HEK293 (cell line): ENCODE data around the gene GNB1L.

Experiments used
- BCL11A ChIP-seq: fragments of 450-650 bp; formaldehyde crosslinking; IDR thresholded peaks from 2 replicates; pipeline ENCODE4 v1.5.1; 2016; ENCODE audit warnings: low read depth, missing biosample characterization, missing genetic modification characterization
- GFI1B ChIP-seq: fragments of 450-650 bp; formaldehyde crosslinking; IDR thresholded peaks from 2 replicates; pipeline ENCODE4 v1.5.1; 2016; ENCODE audit warnings: missing biosample characterization, missing genetic modification characterization
- KLF9 ChIP-seq: fragments of 450-650 bp; formaldehyde crosslinking; IDR thresholded peaks from 2 replicates; pipeline ENCODE4 v1.5.1; 2016; ENCODE audit warnings: missing biosample characterization, missing genetic modification characterization, low read depth
- TRIM28 ChIP-seq: IDR thresholded peaks from 2 replicates; pipeline ENCODE4 v1.6.1; 2011; ENCODE audit warnings: low read length, control low read depth, borderline replicate concordance
- ZBTB17 ChIP-seq: fragments of 450-650 bp; formaldehyde crosslinking; IDR thresholded peaks from 2 replicates; pipeline ENCODE4 v1.5.1; 2016; ENCODE audit warnings: missing biosample characterization, missing genetic modification characterization
- ZBTB7A ChIP-seq: fragments of 450-650 bp; formaldehyde crosslinking; IDR thresholded peaks from 2 replicates; pipeline ENCODE4 v1.5.1; 2016; ENCODE audit warnings: low read depth, missing biosample characterization, missing genetic modification characterization
- ZBTB8A ChIP-seq: fragments of 450-650 bp; formaldehyde crosslinking; IDR thresholded peaks from 2 replicates; pipeline ENCODE4 v1.5.1; 2016; ENCODE audit warnings: missing biosample characterization, missing genetic modification characterization
- ZFP3 ChIP-seq: fragments of 450-650 bp; formaldehyde crosslinking; IDR thresholded peaks from 2 replicates; pipeline ENCODE4 v1.5.1; 2016; ENCODE audit warnings: low read depth, missing biosample characterization, missing genetic modification characterization
- ZNF174 ChIP-seq: fragments of 450-650 bp; formaldehyde crosslinking; IDR thresholded peaks from 2 replicates; pipeline ENCODE4 v1.5.0; 2017; ENCODE audit warnings: missing biosample characterization, mild to moderate bottlenecking, missing genetic modification characterization
- ZNF302 ChIP-seq: fragments of 450-650 bp; formaldehyde crosslinking; IDR thresholded peaks from 2 replicates; pipeline ENCODE4 v1.5.1; 2016; ENCODE audit warnings: missing biosample characterization, missing genetic modification characterization, low read depth
- ZNF354C ChIP-seq: fragments of 450-650 bp; formaldehyde crosslinking; IDR thresholded peaks from 2 replicates; pipeline ENCODE4 v1.5.1; 2016; ENCODE audit warnings: missing biosample characterization, missing genetic modification characterization, low read depth, borderline replicate concordance
- ZNF404 ChIP-seq: fragments of 450-650 bp; formaldehyde crosslinking; IDR thresholded peaks from 2 replicates; pipeline ENCODE4 v1.5.1; 2017; ENCODE audit warnings: missing biosample characterization, missing genetic modification characterization
- ZNF530 ChIP-seq: fragments of 450-650 bp; formaldehyde crosslinking; IDR thresholded peaks from 2 replicates; pipeline ENCODE4 v1.5.1; 2016; ENCODE audit warnings: low read depth, missing biosample characterization, missing genetic modification characterization
- ZNF549 ChIP-seq: fragments of 450-650 bp; IDR thresholded peaks from 2 replicates; pipeline ENCODE4 v1.5.1; 2018; ENCODE audit warnings: missing biosample characterization, missing genetic modification characterization, mild to moderate bottlenecking, inconsistent platforms, moderate library complexity
- ZNF610 ChIP-seq: fragments of 450-650 bp; formaldehyde crosslinking; IDR thresholded peaks from 2 replicates; pipeline ENCODE4 v1.5.1; 2016; ENCODE audit warnings: missing biosample characterization, missing genetic modification characterization, borderline replicate concordance
- ZNF701 ChIP-seq: fragments of 450-650 bp; formaldehyde crosslinking; IDR thresholded peaks from 2 replicates; pipeline ENCODE4 v1.5.1; 2016; ENCODE audit warnings: missing biosample characterization, missing genetic modification characterization
- ZNF791 ChIP-seq: fragments of 450-650 bp; formaldehyde crosslinking; IDR thresholded peaks from 2 replicates; pipeline ENCODE4 v1.5.1; 2016; ENCODE audit warnings: missing biosample characterization, missing genetic modification characterization
- TF ChIP-seq, protein P1 (sequence below): fragments of 450-650 bp; formaldehyde crosslinking; IDR thresholded peaks from 2 replicates; pipeline ENCODE4 v1.5.1; 2017; ENCODE audit warnings: missing biosample characterization, missing genetic modification characterization
- TF ChIP-seq, protein P2 (sequence below): fragments of 450-650 bp; formaldehyde crosslinking; IDR thresholded peaks from 2 replicates; pipeline ENCODE4 v1.5.1; 2017; ENCODE audit warnings: missing biosample characterization, missing genetic modification characterization
- TF ChIP-seq, protein P3 (sequence below): sonication (generic); formaldehyde crosslinking; IDR thresholded peaks from 2 replicates; pipeline ENCODE4 v1.8.1; 2022; ENCODE audit warnings: mild to moderate bottlenecking, moderate library complexity, missing genetic modification reagents
- TF ChIP-seq, protein P4 (sequence below): fragments of 450-650 bp; formaldehyde crosslinking; IDR thresholded peaks from 2 replicates; pipeline ENCODE4 v1.5.1; 2017; ENCODE audit warnings: missing biosample characterization, mild to moderate bottlenecking, missing genetic modification characterization, moderate library complexity
- TF ChIP-seq, protein P5 (sequence below): fragments of 450-650 bp; formaldehyde crosslinking; IDR thresholded peaks from 2 replicates; pipeline ENCODE4 v1.5.1; 2016; ENCODE audit warnings: missing biosample characterization, missing genetic modification characterization
- TF ChIP-seq, protein P6 (sequence below): fragments of 450-650 bp; formaldehyde crosslinking; IDR thresholded peaks from 2 replicates; pipeline ENCODE4 v1.5.1; 2016; ENCODE audit warnings: missing biosample characterization, missing genetic modification characterization
- TF ChIP-seq, protein P7 (sequence below): IDR thresholded peaks from 2 replicates; pipeline ENCODE4 v1.6.1; 2011; ENCODE audit warnings: mild to moderate bottlenecking, low read depth, low read length, borderline replicate concordance

The GNB1L gene

DNA sequence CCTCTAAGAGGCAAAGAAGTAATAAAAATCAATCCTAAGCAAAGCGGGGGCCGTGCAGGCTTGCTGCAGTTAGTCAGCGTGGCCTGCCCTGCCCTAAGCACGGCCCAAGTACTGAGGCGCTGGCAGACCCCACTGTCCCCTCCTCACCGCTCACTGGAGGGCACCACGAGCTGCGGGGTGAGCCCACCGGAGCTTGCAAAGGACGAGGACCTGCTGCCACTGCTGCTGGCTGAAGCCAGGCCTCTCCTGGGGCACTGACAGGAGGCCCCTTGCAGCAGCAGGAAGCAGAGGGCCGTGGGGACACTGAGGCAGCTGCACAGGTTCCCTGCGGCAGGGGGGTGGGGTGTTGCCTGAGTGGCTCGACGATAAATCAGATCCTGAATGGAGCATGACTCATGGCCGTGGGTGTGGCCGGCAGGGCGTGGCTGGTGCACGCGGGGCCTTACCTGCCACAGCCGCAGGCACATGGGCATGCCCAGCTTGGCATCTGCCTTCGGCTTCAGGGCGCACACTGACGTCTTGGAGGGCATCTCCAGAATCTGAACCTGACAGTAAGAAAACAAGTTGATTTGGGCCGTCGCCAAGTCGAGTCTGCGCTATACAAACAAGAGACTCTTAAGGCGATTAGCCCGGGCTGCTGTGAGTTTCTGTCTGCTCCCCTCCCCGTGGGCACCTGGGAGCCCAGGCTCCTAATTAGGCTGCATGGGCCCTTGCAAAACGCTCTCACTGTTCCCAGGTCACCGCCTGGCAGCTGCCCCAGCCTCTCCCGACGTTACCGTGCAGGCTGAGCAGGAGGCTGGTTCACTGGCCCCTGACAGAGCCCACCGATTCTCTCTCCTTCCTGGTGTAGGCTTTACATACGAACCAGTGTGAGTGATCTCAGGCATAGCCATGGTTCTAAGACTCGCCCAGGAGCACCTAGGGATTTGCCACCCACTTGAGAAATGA lies 48.2 kb downstream of the GNB1L start (continued):
- TF ChIP-seq BCL11A (tag by site-specific recombination), result no peak
- peak; percentile 85 for TF ChIP-seq ZFP3 (tag by site-specific recombination)
- TF ChIP-seq ZNF549 (tag by site-specific recombination), result no peak
- TF ChIP-seq, protein P1, sequence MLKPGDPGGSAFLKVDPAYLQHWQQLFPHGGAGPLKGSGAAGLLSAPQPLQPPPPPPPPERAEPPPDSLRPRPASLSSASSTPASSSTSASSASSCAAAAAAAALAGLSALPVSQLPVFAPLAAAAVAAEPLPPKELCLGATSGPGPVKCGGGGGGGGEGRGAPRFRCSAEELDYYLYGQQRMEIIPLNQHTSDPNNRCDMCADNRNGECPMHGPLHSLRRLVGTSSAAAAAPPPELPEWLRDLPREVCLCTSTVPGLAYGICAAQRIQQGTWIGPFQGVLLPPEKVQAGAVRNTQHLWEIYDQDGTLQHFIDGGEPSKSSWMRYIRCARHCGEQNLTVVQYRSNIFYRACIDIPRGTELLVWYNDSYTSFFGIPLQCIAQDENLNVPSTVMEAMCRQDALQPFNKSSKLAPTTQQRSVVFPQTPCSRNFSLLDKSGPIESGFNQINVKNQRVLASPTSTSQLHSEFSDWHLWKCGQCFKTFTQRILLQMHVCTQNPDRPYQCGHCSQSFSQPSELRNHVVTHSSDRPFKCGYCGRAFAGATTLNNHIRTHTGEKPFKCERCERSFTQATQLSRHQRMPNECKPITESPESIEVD, result no peak
- TF ChIP-seq ZNF354C (tag by site-specific recombination), result no peak
- TF ChIP-seq KLF9 (tag by site-specific recombination), result peak; percentile 99
- TF ChIP-seq, protein P2, sequence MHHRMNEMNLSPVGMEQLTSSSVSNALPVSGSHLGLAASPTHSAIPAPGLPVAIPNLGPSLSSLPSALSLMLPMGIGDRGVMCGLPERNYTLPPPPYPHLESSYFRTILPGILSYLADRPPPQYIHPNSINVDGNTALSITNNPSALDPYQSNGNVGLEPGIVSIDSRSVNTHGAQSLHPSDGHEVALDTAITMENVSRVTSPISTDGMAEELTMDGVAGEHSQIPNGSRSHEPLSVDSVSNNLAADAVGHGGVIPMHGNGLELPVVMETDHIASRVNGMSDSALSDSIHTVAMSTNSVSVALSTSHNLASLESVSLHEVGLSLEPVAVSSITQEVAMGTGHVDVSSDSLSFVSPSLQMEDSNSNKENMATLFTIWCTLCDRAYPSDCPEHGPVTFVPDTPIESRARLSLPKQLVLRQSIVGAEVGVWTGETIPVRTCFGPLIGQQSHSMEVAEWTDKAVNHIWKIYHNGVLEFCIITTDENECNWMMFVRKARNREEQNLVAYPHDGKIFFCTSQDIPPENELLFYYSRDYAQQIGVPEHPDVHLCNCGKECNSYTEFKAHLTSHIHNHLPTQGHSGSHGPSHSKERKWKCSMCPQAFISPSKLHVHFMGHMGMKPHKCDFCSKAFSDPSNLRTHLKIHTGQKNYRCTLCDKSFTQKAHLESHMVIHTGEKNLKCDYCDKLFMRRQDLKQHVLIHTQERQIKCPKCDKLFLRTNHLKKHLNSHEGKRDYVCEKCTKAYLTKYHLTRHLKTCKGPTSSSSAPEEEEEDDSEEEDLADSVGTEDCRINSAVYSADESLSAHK, result no peak
- no peak for TF ChIP-seq ZNF701 (tag by site-specific recombination)
- TF ChIP-seq ZNF302 (tag by site-specific recombination), result no peak
- TF ChIP-seq, protein P3, sequence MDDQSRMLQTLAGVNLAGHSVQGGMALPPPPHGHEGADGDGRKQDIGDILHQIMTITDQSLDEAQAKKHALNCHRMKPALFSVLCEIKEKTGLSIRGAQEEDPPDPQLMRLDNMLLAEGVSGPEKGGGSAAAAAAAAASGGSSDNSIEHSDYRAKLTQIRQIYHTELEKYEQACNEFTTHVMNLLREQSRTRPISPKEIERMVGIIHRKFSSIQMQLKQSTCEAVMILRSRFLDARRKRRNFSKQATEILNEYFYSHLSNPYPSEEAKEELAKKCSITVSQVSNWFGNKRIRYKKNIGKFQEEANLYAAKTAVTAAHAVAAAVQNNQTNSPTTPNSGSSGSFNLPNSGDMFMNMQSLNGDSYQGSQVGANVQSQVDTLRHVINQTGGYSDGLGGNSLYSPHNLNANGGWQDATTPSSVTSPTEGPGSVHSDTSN (CRISPR knock-in tag), result peak; percentile 29; the same call in 1 of the 2 replicates
- TF ChIP-seq, protein P4, sequence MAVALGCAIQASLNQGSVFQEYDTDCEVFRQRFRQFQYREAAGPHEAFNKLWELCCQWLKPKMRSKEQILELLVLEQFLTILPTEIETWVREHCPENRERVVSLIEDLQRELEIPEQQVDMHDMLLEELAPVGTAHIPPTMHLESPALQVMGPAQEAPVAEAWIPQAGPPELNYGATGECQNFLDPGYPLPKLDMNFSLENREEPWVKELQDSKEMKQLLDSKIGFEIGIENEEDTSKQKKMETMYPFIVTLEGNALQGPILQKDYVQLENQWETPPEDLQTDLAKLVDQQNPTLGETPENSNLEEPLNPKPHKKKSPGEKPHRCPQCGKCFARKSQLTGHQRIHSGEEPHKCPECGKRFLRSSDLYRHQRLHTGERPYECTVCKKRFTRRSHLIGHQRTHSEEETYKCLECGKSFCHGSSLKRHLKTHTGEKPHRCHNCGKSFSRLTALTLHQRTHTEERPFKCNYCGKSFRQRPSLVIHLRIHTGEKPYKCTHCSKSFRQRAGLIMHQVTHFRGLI, result no peak
- no peak for TF ChIP-seq TRIM28
- no peak for TF ChIP-seq ZNF530 (tag by site-specific recombination)
- TF ChIP-seq ZNF404 (tag by site-specific recombination), result no peak
- TF ChIP-seq GFI1B (tag by site-specific recombination), result no peak
- TF ChIP-seq, protein P5, sequence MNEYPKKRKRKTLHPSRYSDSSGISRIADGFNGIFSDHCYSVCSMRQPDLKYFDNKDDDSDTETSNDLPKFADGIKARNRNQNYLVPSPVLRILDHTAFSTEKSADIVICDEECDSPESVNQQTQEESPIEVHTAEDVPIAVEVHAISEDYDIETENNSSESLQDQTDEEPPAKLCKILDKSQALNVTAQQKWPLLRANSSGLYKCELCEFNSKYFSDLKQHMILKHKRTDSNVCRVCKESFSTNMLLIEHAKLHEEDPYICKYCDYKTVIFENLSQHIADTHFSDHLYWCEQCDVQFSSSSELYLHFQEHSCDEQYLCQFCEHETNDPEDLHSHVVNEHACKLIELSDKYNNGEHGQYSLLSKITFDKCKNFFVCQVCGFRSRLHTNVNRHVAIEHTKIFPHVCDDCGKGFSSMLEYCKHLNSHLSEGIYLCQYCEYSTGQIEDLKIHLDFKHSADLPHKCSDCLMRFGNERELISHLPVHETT (tag by site-specific recombination), result no peak
- no peak for TF ChIP-seq ZNF791 (tag by site-specific recombination)
- TF ChIP-seq ZBTB8A (tag by site-specific recombination), result 0 out of 2 replicates have a peak, but pooled peaks have one; percentile 60
- no peak for TF ChIP-seq ZNF610 (tag by site-specific recombination)
- TF ChIP-seq, protein P6, sequence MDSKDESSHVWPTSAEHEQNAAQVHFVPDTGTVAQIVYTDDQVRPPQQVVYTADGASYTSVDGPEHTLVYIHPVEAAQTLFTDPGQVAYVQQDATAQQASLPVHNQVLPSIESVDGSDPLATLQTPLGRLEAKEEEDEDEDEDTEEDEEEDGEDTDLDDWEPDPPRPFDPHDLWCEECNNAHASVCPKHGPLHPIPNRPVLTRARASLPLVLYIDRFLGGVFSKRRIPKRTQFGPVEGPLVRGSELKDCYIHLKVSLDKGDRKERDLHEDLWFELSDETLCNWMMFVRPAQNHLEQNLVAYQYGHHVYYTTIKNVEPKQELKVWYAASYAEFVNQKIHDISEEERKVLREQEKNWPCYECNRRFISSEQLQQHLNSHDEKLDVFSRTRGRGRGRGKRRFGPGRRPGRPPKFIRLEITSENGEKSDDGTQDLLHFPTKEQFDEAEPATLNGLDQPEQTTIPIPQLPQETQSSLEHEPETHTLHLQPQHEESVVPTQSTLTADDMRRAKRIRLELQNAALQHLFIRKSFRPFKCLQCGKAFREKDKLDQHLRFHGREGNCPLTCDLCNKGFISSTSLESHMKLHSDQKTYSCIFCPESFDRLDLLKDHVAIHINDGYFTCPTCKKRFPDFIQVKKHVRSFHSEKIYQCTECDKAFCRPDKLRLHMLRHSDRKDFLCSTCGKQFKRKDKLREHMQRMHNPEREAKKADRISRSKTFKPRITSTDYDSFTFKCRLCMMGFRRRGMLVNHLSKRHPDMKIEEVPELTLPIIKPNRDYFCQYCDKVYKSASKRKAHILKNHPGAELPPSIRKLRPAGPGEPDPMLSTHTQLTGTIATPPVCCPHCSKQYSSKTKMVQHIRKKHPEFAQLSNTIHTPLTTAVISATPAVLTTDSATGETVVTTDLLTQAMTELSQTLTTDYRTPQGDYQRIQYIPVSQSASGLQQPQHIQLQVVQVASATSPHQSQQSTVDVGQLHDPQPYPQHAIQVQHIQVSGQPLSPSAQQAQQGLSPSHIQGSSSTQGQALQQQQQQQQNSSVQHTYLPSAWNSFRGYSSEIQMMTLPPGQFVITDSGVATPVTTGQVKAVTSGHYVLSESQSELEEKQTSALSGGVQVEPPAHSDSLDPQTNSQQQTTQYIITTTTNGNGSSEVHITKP, result peak; percentile 10; the same call in 1 of the 2 replicates
- TF ChIP-seq, protein P7, sequence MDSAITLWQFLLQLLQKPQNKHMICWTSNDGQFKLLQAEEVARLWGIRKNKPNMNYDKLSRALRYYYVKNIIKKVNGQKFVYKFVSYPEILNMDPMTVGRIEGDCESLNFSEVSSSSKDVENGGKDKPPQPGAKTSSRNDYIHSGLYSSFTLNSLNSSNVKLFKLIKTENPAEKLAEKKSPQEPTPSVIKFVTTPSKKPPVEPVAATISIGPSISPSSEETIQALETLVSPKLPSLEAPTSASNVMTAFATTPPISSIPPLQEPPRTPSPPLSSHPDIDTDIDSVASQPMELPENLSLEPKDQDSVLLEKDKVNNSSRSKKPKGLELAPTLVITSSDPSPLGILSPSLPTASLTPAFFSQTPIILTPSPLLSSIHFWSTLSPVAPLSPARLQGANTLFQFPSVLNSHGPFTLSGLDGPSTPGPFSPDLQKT, result no peak
- TF ChIP-seq ZNF174 (tag by site-specific recombination), result no peak
- TF ChIP-seq ZBTB7A (tag by site-specific recombination), result no peak
- TF ChIP-seq ZBTB17 (tag by site-specific recombination), result peak; percentile 97
